PC-9 (cell line): ENCODE data around the gene GHR. TPM values are rescaled to one million over a fixed set of nuclear protein-coding genes. Genes with fewer than 3 reads are reported as not detected.

Experiments
- BruUV-seq: library from RNA; stranded (reverse); fragments of 400-500 nt; replicated peaks from 2 replicates; lab custom pipeline; 2021; lab: Mats Ljungman, UMichigan
- CTCF ChIA-PET: fragments of 300-600 bp; sonication (Branson Sonifier 250); formaldehyde crosslinking; loops from one replicate; lab custom pipeline; 2022; ENCODE audit warnings: antibody characterized with exemption; lab: Charles Lee
- POLR2A ChIA-PET: fragments of 300-600 bp; sonication (Branson Sonifier 250); formaldehyde crosslinking; loops from one replicate; lab custom pipeline; 2022; ENCODE audit warnings: antibody characterized with exemption; ENCODE audit not compliant: unreplicated experiment; lab: Charles Lee
- DNase-seq, 2 experiments: peaks; one replicate each; pipeline versions ENCODE4 v3.0.0 to v3.0.0-alpha.2; 2015 to 2022; ENCODE audit warnings: mixed read lengths in 1 of 2
- H2AFZ ChIP-seq: fragments of 200-600 bp; sonication (generic); 2 replicates; pipeline ENCODE4 v1.8.1; 2017; ENCODE audit warnings: antibody characterized with exemption
- H3F3A ChIP-seq: fragments of 200-600 bp; sonication (generic); 2 replicates; pipeline ENCODE4 v1.8.1; 2017; ENCODE audit warnings: antibody characterized with exemption, mild to moderate bottlenecking, low read depth; ENCODE audit not compliant: insufficient read depth
- H3K27ac ChIP-seq: fragments of 200-600 bp; sonication (generic); 2 replicates; pipeline ENCODE4 v1.6.1; 2016; ENCODE audit warnings: mixed run types
- H3K27me3 ChIP-seq: fragments of 200-600 bp; sonication (generic); 2 replicates; pipeline ENCODE4 v1.6.1; 2016; ENCODE audit warnings: low read depth, mixed run types; ENCODE audit not compliant: insufficient read depth
- H3K36me3 ChIP-seq: fragments of 200-600 bp; sonication (generic); 2 replicates; pipeline ENCODE4 v1.6.1; 2016; ENCODE audit warnings: low read depth, mixed run types
- H3K4me1 ChIP-seq: fragments of 200-600 bp; sonication (generic); replicated peaks from 2 replicates; pipeline ENCODE4 v1.6.1; 2016; ENCODE audit warnings: mixed run types; ENCODE audit not compliant: insufficient read depth
- H3K4me2 ChIP-seq: fragments of 200-600 bp; sonication (generic); 2 replicates; pipeline ENCODE4 v1.6.1; 2017; ENCODE audit warnings: mixed run types
- H3K4me3 ChIP-seq: fragments of 200-600 bp; sonication (generic); 2 replicates; pipeline ENCODE4 v1.6.1; 2016; ENCODE audit warnings: mixed run types
- H3K79me2 ChIP-seq: fragments of 200-600 bp; sonication (generic); 2 replicates; pipeline ENCODE4 v1.6.1; 2017; ENCODE audit warnings: low read depth, mixed run types
- H3K9me2 ChIP-seq: fragments of 200-600 bp; sonication (generic); 2 replicates; pipeline ENCODE4 v1.8.1; 2017; ENCODE audit warnings: mild to moderate bottlenecking; ENCODE audit not compliant: insufficient read depth
- H3K9me3 ChIP-seq: fragments of 200-600 bp; sonication (generic); 2 replicates; pipeline ENCODE4 v1.8.1; 2016; ENCODE audit warnings: low read depth; ENCODE audit not compliant: insufficient read depth
- H4K20me1 ChIP-seq: fragments of 200-600 bp; sonication (generic); 2 replicates; pipeline ENCODE4 v1.8.1; 2017; ENCODE audit not compliant: insufficient read depth
- CTCF ChIP-seq: fragments of 200-600 bp; sonication (generic); conservative IDR thresholded peaks from 2 replicates; pipeline ENCODE4 v1.6.1; 2017; ENCODE audit warnings: mixed run types, antibody characterized with exemption, mild to moderate bottlenecking, moderate library complexity
- EZH2 ChIP-seq: fragments of 200-600 bp; sonication (generic); IDR thresholded peaks from 2 replicates; pipeline ENCODE4 v1.8.0; 2017; ENCODE audit warnings: antibody characterized with exemption, low read depth
- intact Hi-C: fragments of 100-400 bp; cut with micrococcal nuclease; formaldehyde crosslinking; loops from one replicate; pipeline ENCODE4 v1.10.0; 2022; ENCODE audit not compliant: unreplicated experiment
- total RNA-seq: library from RNA; stranded (reverse); gene quantifications from 2 replicates; pipeline ENCODE4 v1.2.3, GENCODE V29; 2021

The GHR gene
- total RNA-seq, 1 experiment from 2014 or later: not detected

GRCh38 chr5:42547141-42547540, 123.9 kb downstream of the GHR start:
- no peak overlapping the region for H3K4me3 ChIP-seq
- TF ChIP-seq EZH2: no peak
- H4K20me1 ChIP-seq: no peaks in the 10 kb centered on the region
- H3K9me3 ChIP-seq: no peaks in the 10 kb centered on the region
- H3K36me3 ChIP-seq: no peaks in the 10 kb centered on the region
- intact Hi-C loops: no loop called here
- CTCF ChIA-PET: no interaction called here
- no peaks in the 10 kb centered on the region for H3K9me2 ChIP-seq
- POLR2A ChIA-PET: no interaction called here
- no peak overlapping the region for H3K27ac ChIP-seq
- H3K27me3 ChIP-seq: peaks cover 13% of the 10 kb centered on the region
- H3K79me2 ChIP-seq: no peaks in the 10 kb centered on the region
- no peak for DNase-seq
- H2AFZ ChIP-seq: no peak overlapping the region
- no peak overlapping the region for H3K4me2 ChIP-seq
- BruUV-seq: no TSS peak
- H3K4me1 ChIP-seq: no peaks in the 10 kb centered on the region
- no peaks in the 10 kb centered on the region for H3F3A ChIP-seq

- Histone ChIP-seq H2AFZ (no peak overlapping the region), H3K9me2 (no peaks in the 10 kb centered on the region), H3K36me3 (no peaks in the 10 kb centered on the region), H3K4me3 (no peak overlapping the region), H3F3A (no peaks in the 10 kb centered on the region), H4K20me1 (no peaks in the 10 kb centered on the region), H3K4me1 (no peaks in the 10 kb centered on the region), H3K27me3 (peaks cover 13% of the 10 kb centered on the region), H3K4me2 (no peak overlapping the region), H3K27ac (no peak overlapping the region), H3K79me2 (no peaks in the 10 kb centered on the region), H3K9me3 (no peaks in the 10 kb centered on the region)
- ChIA-PET CTCF (no interaction called here), POLR2A (no interaction called here)
- no peak for TF ChIP-seq CTCF
- TF ChIP-seq EZH2: no peak
- DNase-seq: no peak
- intact Hi-C loops: no loop called here
- no TSS peak for BruUV-seq
These were observed 124.7 kb downstream of the GHR start for GRCh38 chr5:42547894-42548293.

DNA sequence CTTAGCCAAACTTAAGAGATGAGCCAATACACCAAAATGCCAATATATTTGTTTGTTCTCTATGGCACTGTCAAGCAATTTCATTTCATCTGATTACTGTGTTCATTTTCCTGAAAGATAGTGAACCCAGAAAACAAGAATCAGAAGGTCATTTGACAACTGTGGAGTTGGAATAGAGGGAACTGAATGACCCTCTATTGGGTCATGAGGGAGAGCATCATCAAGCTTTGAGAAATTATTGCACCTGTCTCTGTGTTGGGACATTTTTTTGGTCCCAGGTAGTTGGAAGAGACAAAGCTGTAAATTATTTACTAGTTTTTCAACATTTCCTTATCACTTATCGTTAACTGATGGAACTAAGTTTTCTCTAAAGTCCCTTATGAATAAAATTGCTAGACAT, 129.4 kb downstream of the GHR start:
- no peak overlapping the region for H3K4me3 ChIP-seq
- H3F3A ChIP-seq: no peaks in the 10 kb centered on the region
- H3K27me3 ChIP-seq: peaks cover 13% of the 10 kb centered on the region
- TF ChIP-seq CTCF (no peak), EZH2 (no peak)
- intact Hi-C loops: no loop called here
- H3K79me2 ChIP-seq: no peaks in the 10 kb centered on the region
- H3K27ac ChIP-seq: no peak overlapping the region
- no peaks in the 10 kb centered on the region for H3K9me3 ChIP-seq
- no peak overlapping the region for H2AFZ ChIP-seq
- no peak overlapping the region for H3K4me2 ChIP-seq
- no peaks in the 10 kb centered on the region for H3K36me3 ChIP-seq
- no peaks in the 10 kb centered on the region for H3K4me1 ChIP-seq
- ChIA-PET POLR2A (no interaction called here), CTCF (no interaction called here)
- no peaks in the 10 kb centered on the region for H4K20me1 ChIP-seq
- BruUV-seq: no TSS peak
- DNase-seq: no peak
- no peaks in the 10 kb centered on the region for H3K9me2 ChIP-seq

DNA sequence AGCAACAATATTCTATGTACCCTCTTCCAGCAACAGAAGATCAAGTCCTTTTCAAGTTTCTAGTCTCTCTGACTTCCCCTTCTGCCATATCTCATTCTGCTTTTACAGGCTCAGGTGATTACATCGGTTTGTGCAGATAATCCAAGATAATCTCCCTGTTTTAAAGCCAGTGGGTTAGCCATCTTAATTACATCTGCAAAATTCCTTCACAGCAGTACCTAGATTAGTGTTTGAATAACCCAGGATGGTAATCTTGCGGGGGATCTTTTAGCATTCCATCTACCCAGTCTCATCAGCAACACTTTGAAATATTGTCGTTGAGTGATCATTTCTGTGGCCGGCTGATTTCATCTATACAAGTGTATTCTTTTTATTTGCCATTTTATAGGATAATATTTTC, 130.2 kb downstream of the GHR start:
- H3K79me2 ChIP-seq: no peaks in the 10 kb centered on the region

More for the DNA sequence above, 130.2 kb downstream of the GHR start:
- Histone ChIP-seq H3K9me3 (no peaks in the 10 kb centered on the region), H2AFZ (no peak overlapping the region), H4K20me1 (no peaks in the 10 kb centered on the region), H3K36me3 (no peaks in the 10 kb centered on the region), H3K27ac (no peak overlapping the region), H3K9me2 (no peaks in the 10 kb centered on the region), H3K4me3 (no peak overlapping the region), H3F3A (no peaks in the 10 kb centered on the region), H3K4me1 (no peaks in the 10 kb centered on the region), H3K27me3 (peaks cover 13% of the 10 kb centered on the region), H3K4me2 (no peak overlapping the region)
- TF ChIP-seq EZH2: no peak
- TF ChIP-seq CTCF: no peak
- intact Hi-C loops: no loop called here
- ChIA-PET CTCF (no interaction called here), POLR2A (no interaction called here)
- DNase-seq: no peak
- BruUV-seq: no TSS peak
